ENCODE measurements around the gene CCNT2. TPM values are rescaled to one million over a fixed set of nuclear protein-coding genes. Genes with fewer than 3 reads are reported as not detected.
"Not testable (repeated sequence)": the region's sequence is repeated elsewhere in the genome, so short reads cannot be mapped to it uniquely, and the experiment has no call there.

Gene CCNT2
- total RNA-seq, 2 experiments from 2014 or later, result 48.3 to 50.3 TPM

DNA sequence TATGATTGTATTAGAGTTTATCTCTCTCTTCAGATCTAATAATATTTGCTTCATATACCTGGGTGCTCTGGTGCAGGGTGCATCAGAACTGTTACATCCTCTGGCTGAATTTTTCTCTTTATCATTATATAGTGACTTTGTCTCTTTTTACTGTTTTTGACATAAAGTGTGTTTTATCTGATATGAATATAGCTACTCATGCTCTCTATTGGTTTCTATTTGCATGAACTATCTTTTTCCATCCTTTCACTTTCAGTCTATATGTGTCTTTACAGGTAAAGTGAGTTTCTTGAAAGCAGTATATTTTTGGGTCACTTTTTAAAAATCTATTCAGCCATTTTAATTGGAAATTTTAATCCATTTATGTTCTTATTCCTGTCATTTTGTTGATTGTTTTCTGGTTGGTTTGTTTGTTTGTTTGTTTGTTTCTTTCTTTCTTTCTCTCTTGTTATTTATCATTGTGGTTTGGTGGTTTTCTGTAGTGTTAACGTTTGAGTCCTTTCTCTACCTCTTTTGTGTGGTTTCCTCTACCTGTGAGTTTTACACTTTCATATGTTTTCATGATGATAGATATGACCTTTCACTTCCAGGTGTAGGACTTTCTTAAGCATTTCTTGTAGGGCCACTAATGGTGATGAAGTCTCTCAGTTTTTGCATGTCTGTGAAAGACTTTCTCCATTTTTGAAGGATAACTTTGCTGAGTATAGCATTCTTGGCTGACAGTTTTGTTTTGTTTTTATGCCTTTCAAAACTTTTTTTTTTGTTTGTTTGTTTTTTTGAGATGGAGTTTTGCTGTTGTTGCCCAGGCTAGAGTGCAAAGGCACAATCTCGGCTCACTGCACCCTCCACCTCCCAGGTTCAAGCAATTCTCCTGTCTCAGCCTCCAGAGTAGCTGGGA lies 54.9 kb downstream of the CCNT2 start:
- Mint-ChIP-seq H3K27me3 (peaks cover 9% of the 10 kb centered on the region), H3K4me3 (peak overlapping the region; percentile 4), H3K27ac (peak overlapping the region; percentile 41), H3K4me1 (peaks cover 10% of the 10 kb centered on the region), H3K36me3 (peaks cover 19% of the 10 kb centered on the region), H3K9me3 (peaks cover 42% of the 10 kb centered on the region)
- POLR2A ChIA-PET, result no interaction called here
- ATAC-seq (ENCODE audit: low read depth) (no peak), DNase-seq (no peak)

DNA sequence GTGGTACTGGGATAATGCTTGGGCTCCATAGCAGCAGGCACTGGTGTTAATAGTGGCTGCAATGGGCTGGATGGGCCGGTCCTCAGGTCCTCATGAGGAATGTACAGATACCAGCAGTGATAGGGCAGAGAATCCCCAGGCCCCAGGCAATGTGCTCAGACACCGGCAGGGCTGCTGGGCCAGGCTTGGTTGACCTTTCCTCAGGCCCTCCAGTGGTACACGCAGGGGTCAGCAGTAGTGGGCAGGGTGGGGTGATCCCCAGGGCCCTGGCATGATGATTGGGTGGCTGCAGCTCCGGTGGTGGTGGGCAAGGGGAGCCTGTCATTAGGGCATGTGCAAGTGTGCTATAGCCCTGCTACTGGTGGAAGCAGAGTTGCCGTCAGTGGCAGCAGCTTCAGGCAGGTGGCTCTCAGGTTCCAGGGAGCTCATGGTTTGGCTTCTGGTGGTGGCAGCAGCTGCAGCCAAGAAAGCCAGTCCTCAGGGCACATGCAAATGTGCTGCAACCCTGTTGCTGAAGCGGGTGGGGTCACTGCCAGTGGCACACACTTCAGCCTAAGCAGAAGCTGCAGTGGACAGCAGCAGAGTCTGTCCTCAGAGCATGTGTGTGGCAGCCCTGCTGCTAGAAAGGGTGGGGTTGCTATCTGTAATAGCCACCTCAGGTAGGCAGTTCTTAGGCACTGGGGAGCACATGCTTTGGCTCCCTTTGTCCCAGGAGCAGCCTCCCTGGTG lies 56.8 kb downstream of the CCNT2 start:
- POLR2A ChIA-PET, result no interaction called here
- peaks cover 33% of the 10 kb centered on the region for H3K9me3 Mint-ChIP-seq
- H3K36me3 Mint-ChIP-seq, result peaks cover 19% of the 10 kb centered on the region
- ATAC-seq (ENCODE audit: low read depth) (no peak), DNase-seq (no peak)
- H3K4me3 Mint-ChIP-seq, result no peak overlapping the region
- peaks cover 10% of the 10 kb centered on the region for H3K4me1 Mint-ChIP-seq
- H3K27me3 Mint-ChIP-seq, result peaks cover 7% of the 10 kb centered on the region
- H3K27ac Mint-ChIP-seq, result no peak overlapping the region

- no peak for DNase-seq
- Mint-ChIP-seq H3K27ac (no peak overlapping the region), H3K36me3 (peaks cover 19% of the 10 kb centered on the region), H3K4me3 (no peak overlapping the region), H3K4me1 (peaks cover 10% of the 10 kb centered on the region), H3K9me3 (peaks cover 29% of the 10 kb centered on the region), H3K27me3 (peaks cover 7% of the 10 kb centered on the region)
- ATAC-seq (ENCODE audit: low read depth), result no peak
- POLR2A ChIA-PET, result no interaction called here
Measured at GRCh38 chr2:134976074-134976702, 57.6 kb downstream of the CCNT2 start.

GRCh38 chr2:134977104-134977503 lies 58.5 kb downstream of the CCNT2 start:
- H3K27me3 Mint-ChIP-seq; H3K4me3 Mint-ChIP-seq; POLR2A ChIA-PET; ATAC-seq (ENCODE audit: low read depth); DNase-seq; H3K27ac Mint-ChIP-seq: not testable (repeated sequence)
- Mint-ChIP-seq H3K9me3 (peaks cover 26% of the 10 kb centered on the region), H3K36me3 (peaks cover 17% of the 10 kb centered on the region), H3K4me1 (peaks cover 10% of the 10 kb centered on the region)

- ATAC-seq (ENCODE audit: low read depth) (no peak), DNase-seq (no peak)
- H3K4me3 Mint-ChIP-seq, result no peak overlapping the region
- no peak overlapping the region for H3K27ac Mint-ChIP-seq
- POLR2A ChIA-PET, result no interaction called here
- peaks cover 24% of the 10 kb centered on the region for H3K9me3 Mint-ChIP-seq
- peaks cover 11% of the 10 kb centered on the region for H3K4me1 Mint-ChIP-seq
- peaks cover 13% of the 10 kb centered on the region for H3K36me3 Mint-ChIP-seq
- H3K27me3 Mint-ChIP-seq, result no peaks in the 10 kb centered on the region
Measured at GRCh38 chr2:134979221-134979620, 60.6 kb downstream of the CCNT2 start.

GRCh38 chr2:134980639-134981038 lies 62.0 kb downstream of the CCNT2 start:
- DNase-seq, result no peak
- no peak for ATAC-seq (ENCODE audit: low read depth)
- H3K27me3 Mint-ChIP-seq, result no peaks in the 10 kb centered on the region
- POLR2A ChIA-PET, result no interaction called here
- peaks cover 19% of the 10 kb centered on the region for H3K9me3 Mint-ChIP-seq
- no peak overlapping the region for H3K27ac Mint-ChIP-seq
- no peak overlapping the region for H3K4me3 Mint-ChIP-seq
- peaks cover 6% of the 10 kb centered on the region for H3K4me1 Mint-ChIP-seq
- peaks cover 11% of the 10 kb centered on the region for H3K36me3 Mint-ChIP-seq

DNA sequence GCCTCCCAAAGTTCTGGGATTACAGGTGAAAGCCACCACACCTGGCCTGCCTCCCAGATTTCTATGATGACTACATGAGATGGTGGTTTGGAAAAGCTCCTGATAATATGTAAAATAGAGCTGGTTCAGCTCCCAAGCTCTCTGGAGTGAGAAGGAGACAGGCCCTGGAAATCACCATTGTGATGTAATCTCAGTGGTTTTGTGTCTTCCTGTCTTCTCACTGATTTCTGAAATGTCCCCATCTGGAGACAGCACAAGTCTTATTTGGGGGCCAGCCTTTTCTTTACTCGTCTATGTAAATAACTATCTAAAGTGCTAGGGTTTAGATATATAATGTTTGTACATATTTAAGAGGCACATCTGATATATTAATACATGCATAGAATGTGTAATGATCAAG lies 64.0 kb downstream of the CCNT2 start:
- H3K4me3 Mint-ChIP-seq, result no peak overlapping the region
- no peaks in the 10 kb centered on the region for H3K27me3 Mint-ChIP-seq
- no peak overlapping the region for H3K27ac Mint-ChIP-seq
- POLR2A ChIA-PET, result no interaction called here
- no peak for ATAC-seq (ENCODE audit: low read depth)
- peaks cover 6% of the 10 kb centered on the region for H3K4me1 Mint-ChIP-seq
- H3K9me3 Mint-ChIP-seq, result peaks cover 20% of the 10 kb centered on the region
- no peak for DNase-seq
- H3K36me3 Mint-ChIP-seq, result peaks cover 13% of the 10 kb centered on the region

- peaks cover 17% of the 10 kb centered on the region for H3K9me3 Mint-ChIP-seq
- peaks cover 13% of the 10 kb centered on the region for H3K36me3 Mint-ChIP-seq
- no peak overlapping the region for H3K4me3 Mint-ChIP-seq
- POLR2A ChIA-PET, result no interaction called here
- ATAC-seq (ENCODE audit: low read depth) (no peak), DNase-seq (no peak)
- peaks cover 6% of the 10 kb centered on the region for H3K4me1 Mint-ChIP-seq
- H3K27ac Mint-ChIP-seq, result no peak overlapping the region
- H3K27me3 Mint-ChIP-seq, result peaks cover 3% of the 10 kb centered on the region
Measured at GRCh38 chr2:134985061-134985460, 66.4 kb downstream of the CCNT2 start.

GRCh38 chr2:134988994-134989605 lies 70.5 kb downstream of the CCNT2 start:
- no peak for ATAC-seq (ENCODE audit: low read depth)
- Mint-ChIP-seq H3K36me3 (peaks cover 8% of the 10 kb centered on the region), H3K27me3 (peaks cover 3% of the 10 kb centered on the region), H3K4me1 (no peaks in the 10 kb centered on the region), H3K9me3 (peaks cover 9% of the 10 kb centered on the region), H3K27ac (no peak overlapping the region), H3K4me3 (no peak overlapping the region)
- POLR2A ChIA-PET, result no interaction called here
- no peak for DNase-seq

DNA sequence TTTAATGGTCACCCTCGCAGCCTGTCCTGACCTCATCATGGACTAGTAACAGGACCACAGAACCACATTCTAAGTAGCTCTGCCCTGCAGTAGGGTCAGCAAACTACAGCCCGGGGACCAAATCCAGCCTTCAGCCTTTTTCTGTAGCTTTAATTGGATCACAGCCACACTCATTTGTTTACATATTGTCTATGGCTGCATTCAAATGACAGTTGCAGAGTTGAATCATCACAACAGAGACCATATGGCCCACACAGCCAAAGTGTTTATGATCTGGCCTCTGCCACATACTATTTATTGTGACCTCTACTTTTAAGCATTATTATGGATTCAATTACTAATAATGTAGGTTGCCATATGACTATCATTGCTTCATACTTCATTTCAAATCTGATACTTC lies 80.9 kb downstream of the CCNT2 start:
- DNase-seq, result no peak

GRCh38 chr2:135002836-135003235 lies 84.2 kb downstream of the CCNT2 start:
- Mint-ChIP-seq H3K4me3 (no peak overlapping the region), H3K4me1 (peaks cover 5% of the 10 kb centered on the region), H3K27ac (no peak overlapping the region), H3K9me3 (no peaks in the 10 kb centered on the region), H3K27me3 (peaks cover 28% of the 10 kb centered on the region), H3K36me3 (no peaks in the 10 kb centered on the region)
- ATAC-seq (ENCODE audit: low read depth) (no peak), DNase-seq (no peak)
- POLR2A ChIA-PET, result no interaction called here

More for the DNA sequence above, 80.9 kb downstream of the CCNT2 start:
- Mint-ChIP-seq H3K36me3 (no peaks in the 10 kb centered on the region), H3K9me3 (no peaks in the 10 kb centered on the region), H3K27ac (no peak overlapping the region), H3K4me3 (no peak overlapping the region), H3K4me1 (peaks cover 5% of the 10 kb centered on the region), H3K27me3 (peaks cover 10% of the 10 kb centered on the region)
- POLR2A ChIA-PET, result no interaction called here
- no peak for ATAC-seq (ENCODE audit: low read depth)

GRCh38 chr2:135004005-135004746 lies 85.6 kb downstream of the CCNT2 start:
- DNase-seq, result peak; percentile 80
- Mint-ChIP-seq H3K4me3 (no peak overlapping the region), H3K4me1 (peaks cover 5% of the 10 kb centered on the region), H3K27me3 (peaks cover 29% of the 10 kb centered on the region), H3K36me3 (no peaks in the 10 kb centered on the region), H3K27ac (no peak overlapping the region), H3K9me3 (no peaks in the 10 kb centered on the region)
- peak; percentile 94 for ATAC-seq (ENCODE audit: low read depth)
- POLR2A ChIA-PET, result interaction anchor here (0.9 kb wide), 1 partner anchor 53 kb away, joined by 4 read pairs; no protein-coding TSS in a partner anchor

- Mint-ChIP-seq H3K4me3 (no peak overlapping the region), H3K36me3 (no peaks in the 10 kb centered on the region), H3K9me3 (no peaks in the 10 kb centered on the region), H3K27me3 (peaks cover 29% of the 10 kb centered on the region), H3K27ac (no peak overlapping the region), H3K4me1 (peaks cover 5% of the 10 kb centered on the region)
- no peak for DNase-seq
- POLR2A ChIA-PET, result no interaction called here
- no peak for ATAC-seq (ENCODE audit: low read depth)
Measured at GRCh38 chr2:135005753-135006152, 87.1 kb downstream of the CCNT2 start.

Measured in activated naive CD8-positive, alpha-beta T cell treated with anti-CD3 and anti-CD28 coated beads, Interleukin-2, amount 10 ng/mL, durations not matched to agents 7 days and 5 days (primary cell).